GM12891 (cell line): ENCODE measurements around the gene STK10. TPM values are rescaled to one million over a fixed set of nuclear protein-coding genes. Genes with fewer than 3 reads are reported as not detected.

Experiments used
- DNase-seq: peaks from one replicate; pipeline ENCODE4 v3.0.0; 2011; ENCODE audit warnings: low spot score; ENCODE audit not compliant: insufficient read length
- FAIRE-seq: peaks from 2 replicates; lab custom pipeline; 2011; peaks lifted over from hg19 to GRCh38; lab: Jason Lieb, UNC
- PAX5 ChIP-seq: IDR thresholded peaks from 2 replicates; pipeline ENCODE4 v1.6.1; 2011; ENCODE audit warnings: low read length, moderate library complexity, mild to moderate bottlenecking; ENCODE audit not compliant: insufficient read depth, severe bottlenecking
- POLR2A ChIP-seq: IDR thresholded peaks from 2 replicates; pipeline ENCODE4 v1.6.1; 2011; ENCODE audit warnings: low read depth, low read length, control low read depth
- POLR2AphosphoS5 ChIP-seq: IDR thresholded peaks from 2 replicates; pipeline ENCODE4 v1.6.1; 2011; ENCODE audit warnings: low read depth, low read length, control low read depth
- POU2F2 ChIP-seq: IDR thresholded peaks from 2 replicates; pipeline ENCODE4 v1.6.1; 2011; ENCODE audit warnings: low read depth, mild to moderate bottlenecking, control low read depth, low read length, moderate library complexity
- SPI1 ChIP-seq: IDR thresholded peaks from 2 replicates; pipeline ENCODE4 v1.6.1; 2011; ENCODE audit warnings: low read depth, low read length, control low read depth
- TAF1 ChIP-seq: IDR thresholded peaks from 2 replicates; pipeline ENCODE4 v1.6.1; 2011; ENCODE audit warnings: low read depth, low read length, control low read depth
- polyA plus RNA-seq: library from polyadenylated mRNA; unstranded; fragments of >200 nt; gene quantifications from one replicate; pipeline ENCODE4 v1.2.1, GENCODE V29; 2012; ENCODE audit warnings: low read depth, missing spikeins, inconsistent platforms; ENCODE audit not compliant: missing spikeins

STK10 gene
- 42.9 TPM for polyA plus RNA-seq

DNA sequence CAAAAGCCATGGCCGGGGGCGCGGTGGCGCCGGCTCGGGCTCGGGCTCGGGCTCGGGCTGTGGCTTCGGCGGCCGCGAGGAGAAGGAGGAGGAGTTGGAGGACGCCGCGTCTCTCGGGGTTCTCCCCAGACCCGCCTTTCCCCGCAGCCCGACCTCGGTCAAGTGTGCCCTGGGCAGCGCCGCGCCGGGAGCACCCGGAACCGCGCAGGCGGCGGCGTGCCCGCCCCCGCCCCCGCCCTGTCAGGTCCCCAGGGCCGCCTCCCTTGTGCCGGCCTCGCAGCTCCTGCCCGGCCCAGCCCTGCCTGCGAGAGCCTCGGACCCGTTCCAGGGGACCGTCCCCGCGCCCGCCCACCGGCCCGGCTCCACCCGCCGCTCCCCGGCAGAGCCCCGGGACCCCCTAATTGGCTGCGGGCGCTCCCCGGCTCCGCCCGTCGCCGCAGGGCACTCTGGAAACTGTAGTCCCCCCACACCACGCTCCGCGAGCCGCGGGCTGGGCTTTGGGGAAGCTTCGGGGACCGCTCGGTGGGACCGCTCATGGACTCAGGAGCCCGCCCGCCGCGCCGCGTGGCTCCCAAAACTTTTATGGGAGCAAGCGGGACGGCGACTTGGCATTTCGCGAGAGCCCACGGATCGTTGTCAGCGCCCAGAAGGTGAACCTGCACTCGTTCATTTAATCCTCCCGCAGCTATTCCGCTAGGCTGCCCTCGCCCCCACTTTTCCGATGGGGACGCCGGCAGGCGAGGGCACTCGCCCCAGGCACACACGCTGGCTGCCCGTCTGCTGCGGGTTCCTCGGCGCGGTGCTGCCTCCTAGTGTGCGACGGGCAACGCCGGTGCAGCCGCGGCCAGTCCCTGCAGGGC, at the start of gene STK10:
Gene STK10 (minus strand): TSS at position 192 of the 860 bp plus-strand sequence. CDS start 182 bp downstream, at position 10.
- DNase-seq, result peak; percentile 94
- no peak for TF ChIP-seq POLR2AphosphoS5
- no peak for TF ChIP-seq SPI1
- no peak for TF ChIP-seq POU2F2
- TF ChIP-seq TAF1, result 0 out of 2 replicates have a peak, but pooled peaks have one; percentile 7
- TF ChIP-seq PAX5, result no peak
- FAIRE-seq, result peak; percentile 92

DNA sequence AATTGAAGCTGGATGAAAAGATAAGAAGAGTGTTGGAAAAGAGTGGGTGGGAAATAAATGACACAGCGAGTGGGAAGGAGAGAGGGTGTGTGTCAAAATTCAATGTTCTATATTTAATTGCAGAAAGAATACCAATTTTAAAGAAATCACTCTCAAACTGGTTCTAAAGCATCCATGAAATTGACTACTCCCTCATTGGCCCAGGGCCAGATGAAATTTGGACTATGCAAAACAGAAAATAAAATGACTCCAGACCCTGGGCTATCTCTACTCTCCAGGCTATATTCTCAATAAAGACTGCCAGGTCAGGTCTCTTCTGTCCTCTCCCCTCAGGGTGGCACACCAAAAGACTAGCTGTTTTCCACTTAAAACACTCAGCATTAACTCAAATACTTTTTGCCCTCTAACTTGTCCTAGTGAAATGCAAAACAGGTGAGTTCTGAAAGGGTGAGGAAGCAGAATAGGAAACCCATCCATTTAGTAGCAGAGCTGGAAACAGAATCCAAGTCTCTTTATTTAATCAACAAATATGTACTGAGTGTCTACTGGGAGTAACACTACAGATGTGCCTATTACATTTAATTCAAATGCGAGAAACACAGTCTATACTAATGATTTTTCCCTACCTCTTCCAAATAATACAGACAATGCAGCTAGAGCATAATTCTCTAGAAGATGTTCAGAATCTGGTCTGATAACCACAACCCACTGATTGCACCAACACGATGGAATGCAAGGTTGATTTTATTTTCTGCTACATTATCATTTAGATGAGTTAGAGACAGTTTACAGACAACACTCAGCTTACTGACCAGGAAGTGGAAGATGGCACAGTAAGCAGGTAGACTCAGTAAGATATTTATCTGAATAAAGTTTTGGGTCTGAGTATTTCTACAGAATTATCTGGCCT, 48.1 kb upstream of the STK10 start:
- TF ChIP-seq TAF1 (no peak), SPI1 (no peak), POU2F2 (no peak), PAX5 (no peak), POLR2A (no peak), POLR2AphosphoS5 (no peak)
- FAIRE-seq (peak; percentile 74), DNase-seq (no peak)

DNA sequence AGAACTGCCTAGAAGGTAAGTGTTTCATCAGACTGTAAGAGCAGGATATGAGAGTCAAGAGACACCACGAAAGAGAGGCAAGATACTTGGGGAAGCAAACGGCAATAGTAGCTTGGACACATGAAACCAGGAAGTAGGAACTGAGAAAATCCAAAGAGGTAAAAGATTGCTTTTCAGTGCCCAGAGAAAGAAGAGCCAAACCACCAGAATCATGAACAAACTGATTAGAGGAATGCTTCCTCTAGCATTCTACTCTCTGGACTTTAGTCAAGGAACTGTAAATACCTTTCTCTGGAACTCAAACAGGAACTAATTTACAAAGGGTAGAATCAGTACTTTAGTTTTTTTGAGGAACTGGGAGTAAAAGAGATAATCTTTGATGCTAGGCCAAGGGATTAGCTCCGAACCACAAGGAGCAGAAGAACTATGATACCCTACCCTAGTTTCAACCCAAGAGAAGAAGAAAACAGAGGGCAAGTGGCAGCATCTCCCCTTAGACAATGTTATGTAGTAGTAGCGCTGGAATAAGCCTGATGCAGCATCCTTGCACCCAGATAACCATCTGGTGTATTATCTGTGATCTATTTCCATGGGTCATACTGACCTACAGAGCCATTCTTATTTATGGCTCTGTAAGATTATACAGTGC, 47.2 kb upstream of the STK10 start:
- TF ChIP-seq SPI1, result peak; percentile 84
- no peak for TF ChIP-seq POU2F2
- DNase-seq (no peak), FAIRE-seq (peak; percentile 87)

DNA sequence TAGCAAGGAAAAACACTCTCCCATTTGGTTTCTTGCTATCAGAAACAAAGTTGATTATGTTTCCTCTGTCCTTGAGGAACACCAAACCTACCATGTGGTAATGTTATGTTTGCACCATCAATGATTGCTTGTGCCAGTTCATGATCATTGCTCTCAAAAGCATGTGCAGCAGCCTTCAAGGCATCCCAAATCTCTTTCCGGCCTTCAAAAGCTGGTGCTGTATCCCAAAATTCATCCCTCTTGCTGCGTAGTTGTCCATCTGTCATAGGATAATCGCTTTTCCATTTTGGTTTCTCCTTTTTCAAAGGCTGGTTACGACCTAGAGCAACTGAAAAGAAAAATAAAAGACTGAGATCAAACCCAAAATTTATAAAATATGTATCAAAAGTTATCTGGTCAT, 46.0 kb upstream of the STK10 start:
- DNase-seq (no peak), FAIRE-seq (no peak)
- TF ChIP-seq POLR2AphosphoS5 (no peak), PAX5 (no peak), TAF1 (no peak), SPI1 (no peak), POU2F2 (no peak), POLR2A (no peak)

DNA sequence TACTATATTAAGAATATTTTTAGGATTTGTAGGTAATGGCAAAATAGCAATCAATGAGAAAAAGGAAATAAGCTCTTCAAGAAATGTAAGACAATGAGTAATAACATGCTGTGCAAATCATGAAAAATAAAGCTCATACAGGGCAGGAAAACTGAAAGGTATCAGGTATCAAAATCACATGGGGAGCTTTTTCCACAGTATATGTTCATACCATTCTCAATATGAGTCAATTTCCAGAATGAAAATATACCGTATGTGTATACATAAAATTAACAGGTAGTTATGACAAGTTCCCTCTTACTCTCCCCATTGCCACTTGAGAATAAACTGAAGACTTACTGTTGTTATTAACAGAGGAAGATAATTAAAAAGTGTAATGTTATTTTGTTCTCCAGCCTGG, 41.9 kb upstream of the STK10 start:
- TF ChIP-seq POLR2A (no peak), SPI1 (no peak), POU2F2 (no peak), PAX5 (no peak), TAF1 (no peak), POLR2AphosphoS5 (no peak)
- FAIRE-seq (peak; percentile 5), DNase-seq (no peak)

DNA sequence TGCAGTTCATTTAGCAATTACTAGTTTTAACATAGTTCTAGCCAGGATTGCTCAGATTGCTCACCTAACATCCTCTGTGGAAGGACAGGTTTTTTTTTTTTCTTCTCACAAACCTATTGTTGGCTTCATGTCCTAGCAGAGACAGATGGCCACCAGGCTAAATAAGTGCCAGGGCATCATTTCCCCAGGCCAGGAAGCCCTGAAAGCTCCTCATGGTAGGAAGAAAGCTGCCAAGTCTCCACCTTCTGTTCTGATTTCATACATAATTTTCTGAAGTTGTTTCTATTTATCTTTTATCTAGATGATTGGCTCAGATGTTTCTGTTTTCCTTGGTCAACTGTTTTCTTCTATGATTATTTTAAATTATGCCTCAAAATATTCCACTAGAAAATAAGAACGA, 37.0 kb upstream of the STK10 start:
- no peak for TF ChIP-seq POU2F2
- TF ChIP-seq POLR2AphosphoS5, result no peak
- TF ChIP-seq PAX5, result no peak
- TF ChIP-seq SPI1, result no peak
- FAIRE-seq (no peak), DNase-seq (no peak)

DNA sequence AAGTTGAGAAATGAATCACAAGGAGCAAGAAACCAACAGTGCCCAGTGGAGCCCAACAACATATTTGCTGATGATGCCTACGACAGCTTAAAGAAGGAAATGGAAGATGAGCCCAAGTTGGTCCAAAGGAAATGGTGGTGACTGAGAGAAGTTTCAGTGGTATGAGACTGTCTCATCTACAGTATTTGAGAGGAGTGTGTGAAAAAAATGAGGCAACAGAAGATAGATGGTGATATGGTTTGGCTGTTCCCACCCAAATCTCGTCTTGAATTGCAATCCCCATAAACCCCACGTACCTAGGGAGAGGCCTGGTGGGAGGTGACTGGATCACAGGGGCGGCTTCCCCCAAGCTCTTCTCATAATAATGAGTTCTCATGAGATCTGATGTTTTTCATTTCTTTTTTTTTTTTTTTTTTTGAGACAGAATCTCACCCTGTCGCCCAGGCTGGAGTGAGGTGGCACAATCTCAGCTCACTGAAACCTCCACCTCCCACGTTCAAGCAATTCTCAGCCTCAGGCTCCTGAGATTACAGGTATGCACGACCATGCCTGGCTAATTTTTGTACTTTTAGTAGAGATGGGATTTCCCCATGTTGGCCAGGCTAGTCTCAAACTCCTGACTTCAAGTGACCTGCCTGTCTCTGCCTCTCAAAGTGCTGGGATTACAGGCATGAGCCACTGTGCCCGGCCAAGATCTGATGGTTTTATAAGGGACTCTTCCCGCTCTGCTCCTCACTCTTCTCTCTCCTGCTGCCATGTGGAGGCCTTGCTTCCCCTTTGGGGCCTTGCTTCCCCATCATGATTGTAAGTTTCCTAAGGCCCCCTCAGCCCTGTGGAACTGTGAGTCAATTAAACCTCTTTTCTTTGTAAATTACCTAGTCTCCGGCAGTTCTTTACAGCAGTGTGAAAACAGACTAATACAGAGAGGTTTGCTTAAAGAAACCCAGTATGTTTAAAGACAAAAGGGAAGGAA, 36.2 kb upstream of the STK10 start:
- peak; percentile 94 for FAIRE-seq
- TF ChIP-seq SPI1 (peak; percentile 65), POU2F2 (no peak), POLR2AphosphoS5 (no peak)

DNA sequence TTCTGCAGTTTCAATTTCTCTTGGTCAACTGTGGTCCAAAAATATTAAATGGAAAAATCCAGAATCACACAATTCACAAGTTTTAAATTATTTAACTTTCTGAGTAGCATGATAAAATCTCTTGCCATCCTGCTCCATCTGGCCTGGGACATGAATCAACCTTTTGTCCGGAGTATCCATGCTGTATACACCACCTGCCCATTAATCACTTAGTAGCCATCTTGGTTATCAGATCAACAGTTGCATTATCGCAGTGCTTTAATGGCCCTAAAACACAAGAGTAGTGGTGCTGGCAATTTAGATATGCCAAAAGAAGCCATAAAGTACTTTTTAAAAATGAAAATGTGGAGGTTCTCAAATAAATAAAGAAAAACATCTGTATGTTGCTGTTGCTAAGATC, 31.3 kb upstream of the STK10 start:
- DNase-seq (no peak), FAIRE-seq (no peak)
- no peak for TF ChIP-seq SPI1
- TF ChIP-seq POLR2AphosphoS5, result no peak
- no peak for TF ChIP-seq POU2F2
- no peak for TF ChIP-seq POLR2A
- no peak for TF ChIP-seq TAF1
- TF ChIP-seq PAX5, result no peak

More for the DNA sequence above, 36.2 kb upstream of the STK10 start:
- no peak for DNase-seq
